GM10847 (cell line): ENCODE measurements around the gene HOXB7.
A peak's percentile ranks its signal among the peaks of the same experiment; 100 is the strongest.

ENCODE experiments used
- POLR2A ChIP-seq: IDR thresholded peaks from 2 replicates; pipeline ENCODE4 v1.6.1; 2011; ENCODE audit not compliant: insufficient read length; ENCODE audit errors: extremely low read depth

HOXB7 gene

GRCh38 chr17:48578616-48579470, 32.0 kb downstream of the HOXB7 start:
- peak; percentile 36 for TF ChIP-seq POLR2A

DNA sequence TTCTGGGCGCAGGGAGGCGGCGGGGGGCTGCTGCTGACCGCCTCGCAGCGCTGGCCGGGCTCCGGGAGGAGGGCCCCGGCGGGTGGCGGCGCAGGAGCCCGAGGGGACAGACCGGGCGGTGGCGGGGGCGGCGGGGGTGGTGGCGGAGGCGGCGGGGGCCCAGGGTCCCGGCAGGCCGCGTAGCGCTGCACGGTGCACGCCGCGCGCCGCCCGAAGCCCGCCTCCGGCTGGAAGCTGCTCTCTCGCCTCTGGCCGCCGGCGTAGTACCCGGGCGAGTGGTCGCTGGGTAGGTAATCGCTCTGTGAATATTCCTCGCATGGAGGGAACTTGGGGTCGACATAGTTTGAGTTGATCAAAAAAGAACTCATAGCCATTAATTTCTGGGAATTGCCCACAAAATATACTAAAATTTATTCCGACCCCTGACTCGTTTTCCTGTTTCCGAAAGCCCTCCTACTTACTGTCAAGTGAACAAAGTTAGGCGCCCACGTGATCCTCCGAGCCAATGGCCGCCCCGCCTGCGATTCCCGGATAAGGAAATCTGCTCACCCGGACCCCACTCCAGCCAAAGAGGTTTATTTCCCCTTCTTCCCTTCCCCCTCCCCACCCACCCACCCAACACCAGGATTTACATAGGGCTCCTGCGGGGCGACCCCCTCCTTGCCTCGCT, 32.7 kb downstream of the HOXB7 start, which contains the start of gene HOXB4:
Gene HOXB4 (minus strand): TSS at position 405 of the 670 bp plus-strand sequence. CDS start 31 bp downstream, at position 374.
- no peak for TF ChIP-seq POLR2A

GRCh38 chr17:48577330-48577945, 33.4 kb downstream of the HOXB7 start:
- TF ChIP-seq POLR2A: no peak

DNA sequence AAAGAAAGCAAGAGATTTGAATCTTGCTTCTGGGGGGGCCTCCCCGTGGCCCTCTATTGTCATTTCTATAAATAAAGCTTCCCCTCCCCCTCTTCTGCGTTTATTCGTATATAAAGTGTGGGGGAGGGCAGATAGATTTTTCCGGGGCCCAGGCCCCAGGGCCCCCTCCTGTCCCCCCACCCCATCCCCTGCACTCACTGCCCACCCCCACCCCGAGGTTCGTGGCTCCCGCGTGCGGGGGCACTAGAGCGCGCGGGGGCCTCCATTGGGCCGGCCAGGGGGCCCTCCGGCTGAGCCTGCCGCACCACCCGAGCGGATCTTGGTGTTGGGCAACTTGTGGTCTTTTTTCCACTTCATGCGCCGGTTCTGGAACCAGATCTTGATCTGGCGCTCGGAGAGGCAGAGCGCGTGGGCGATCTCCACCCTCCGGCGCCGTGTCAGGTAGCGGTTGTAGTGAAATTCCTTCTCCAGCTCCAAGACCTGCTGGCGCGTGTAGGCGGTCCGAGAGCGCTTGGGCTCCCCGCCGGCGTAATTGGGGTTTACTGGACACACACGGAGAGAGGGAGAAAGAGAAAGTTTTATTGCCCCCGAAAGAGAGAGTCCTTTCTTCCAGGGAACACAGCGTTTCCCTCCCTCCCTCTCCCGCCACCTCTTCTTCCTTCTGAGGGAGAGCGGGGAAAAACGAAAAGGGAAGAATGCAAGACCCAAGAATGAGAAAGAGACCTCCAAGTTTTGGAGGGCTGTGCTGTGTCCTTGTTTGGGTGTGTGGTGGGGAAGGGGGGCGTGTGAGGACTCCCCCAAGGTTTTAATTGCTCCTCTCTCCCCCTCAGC, 34.1 kb downstream of the HOXB7 start:
- TF ChIP-seq POLR2A: no peak

DNA sequence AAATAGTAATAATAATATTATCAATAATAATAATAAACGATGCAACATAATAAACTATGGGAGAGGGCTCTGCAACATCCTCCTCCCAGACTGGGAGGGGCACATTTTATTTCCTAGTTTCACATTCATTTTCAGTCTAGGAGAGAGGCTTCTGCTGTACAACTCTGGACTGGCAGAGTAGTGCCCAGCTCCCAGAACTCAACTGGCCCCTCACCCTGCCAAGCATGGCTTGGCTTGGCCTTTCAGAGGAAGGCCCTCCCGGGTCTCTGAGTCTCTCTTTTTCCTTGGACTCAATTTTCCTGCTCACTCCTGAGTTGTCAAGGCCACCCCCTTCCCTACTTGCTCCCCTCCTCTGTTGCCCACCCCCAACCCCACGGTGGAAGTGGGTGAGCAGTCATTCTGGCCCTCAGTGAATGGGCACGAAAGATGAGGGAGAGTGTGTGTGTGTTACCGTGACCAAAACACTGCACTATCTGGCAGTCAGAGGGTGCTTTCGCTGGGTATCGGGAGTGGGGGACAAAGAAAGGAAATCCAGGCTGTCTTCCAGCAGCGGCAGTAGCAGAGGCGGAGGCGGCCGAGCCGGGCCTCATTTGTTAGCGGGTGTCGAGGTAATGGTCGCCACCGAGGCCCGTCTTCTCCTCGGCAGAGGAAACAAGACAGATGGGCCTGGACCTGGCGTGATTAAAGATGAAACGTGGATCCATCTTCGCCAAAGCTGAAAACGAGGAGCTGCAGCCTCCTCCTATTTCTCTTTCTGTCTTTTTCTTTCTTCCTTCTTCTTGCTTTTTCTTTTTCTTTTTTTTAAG, 34.9 kb downstream of the HOXB7 start:
- TF ChIP-seq POLR2A: no peak

DNA sequence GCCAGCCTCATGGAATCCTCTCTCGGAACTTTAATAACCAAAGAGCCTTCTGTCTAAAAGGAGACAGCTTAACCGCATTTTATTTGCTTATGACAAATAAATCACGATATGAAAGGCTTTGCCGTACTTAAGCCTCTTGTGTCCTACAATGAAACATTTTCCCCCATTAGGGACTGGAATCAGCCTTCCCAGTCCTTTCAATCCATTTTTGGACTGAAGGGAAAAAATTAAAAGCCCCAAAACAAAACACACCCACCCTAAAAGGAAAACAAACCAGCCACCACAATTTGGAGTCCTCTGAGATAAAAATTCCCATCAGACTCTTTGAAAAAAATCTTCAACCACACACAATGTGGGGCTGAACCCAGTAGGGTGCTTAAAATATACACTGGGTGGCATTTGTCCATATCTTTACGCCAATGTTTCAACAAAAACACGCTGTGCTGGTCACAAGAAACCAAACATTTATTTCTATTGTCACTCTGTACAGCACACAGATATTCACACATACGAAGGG, 35.7 kb downstream of the HOXB7 start:
- TF ChIP-seq POLR2A: no peak

DNA sequence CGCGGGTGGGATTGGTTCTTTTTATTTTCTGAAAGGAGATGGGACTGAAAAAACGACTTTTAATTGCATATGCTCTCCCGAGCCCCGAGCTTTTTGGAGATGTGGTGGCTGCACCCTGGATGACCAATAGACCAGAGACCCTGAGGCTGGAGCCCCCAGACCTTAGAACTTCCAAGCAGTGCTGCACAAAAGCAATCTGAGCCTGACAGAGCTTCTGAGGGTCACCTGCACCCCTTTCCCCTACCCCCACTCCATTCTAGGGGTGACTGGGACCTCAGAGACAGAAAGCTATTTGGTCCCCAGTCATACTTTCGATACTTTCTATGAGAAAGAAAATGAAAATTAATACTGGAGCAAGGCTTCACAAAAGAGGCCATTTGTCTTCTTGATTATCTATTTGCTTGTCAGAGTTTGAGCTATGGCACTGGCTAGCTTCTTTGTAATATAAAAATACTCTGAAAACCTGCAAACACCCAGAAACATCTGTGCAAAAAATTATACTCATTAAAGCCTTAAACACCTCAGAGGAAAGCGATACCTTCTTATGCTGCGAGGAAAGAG, 36.2 kb downstream of the HOXB7 start:
- no peak for TF ChIP-seq POLR2A

- TF ChIP-seq POLR2A: no peak
Measured at GRCh38 chr17:48571826-48572417, 38.9 kb downstream of the HOXB7 start.

DNA sequence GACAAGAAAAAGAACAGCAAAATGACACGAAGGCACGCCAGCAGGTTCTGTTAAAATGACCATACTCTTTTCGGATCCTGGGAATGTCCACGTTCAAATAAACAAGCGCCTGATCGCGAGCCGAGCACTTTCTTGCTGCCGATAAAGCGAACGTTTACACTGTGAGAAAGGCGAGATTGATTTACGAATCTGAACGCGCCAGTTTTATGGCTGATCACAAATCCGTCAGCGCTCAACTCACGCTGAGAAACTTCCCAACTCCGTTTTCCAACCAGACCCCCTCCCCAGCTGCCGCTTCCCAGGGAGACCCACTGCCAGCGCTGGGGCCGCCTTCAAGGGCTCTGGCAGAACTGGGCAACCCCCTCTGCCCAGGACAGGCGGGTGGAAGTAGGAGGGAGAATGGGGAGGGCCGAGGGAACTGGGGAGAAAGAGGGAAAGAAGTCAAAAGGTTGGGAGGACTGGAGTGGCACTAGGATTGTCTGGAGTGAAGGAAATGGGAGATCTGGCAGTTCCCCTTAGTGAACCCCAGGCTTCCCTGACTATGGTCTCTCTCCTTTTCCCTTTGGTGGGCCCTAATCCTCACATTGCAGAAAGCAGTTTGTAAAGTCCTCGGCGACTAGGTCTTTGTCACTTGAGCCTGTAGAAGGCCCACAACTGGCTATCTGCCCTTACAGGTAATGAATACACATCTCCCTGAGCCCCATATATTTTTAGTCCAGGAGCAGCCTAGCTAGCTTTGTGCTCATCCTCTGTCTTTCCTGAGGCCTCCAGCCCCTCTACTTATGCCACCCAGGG, 39.6 kb downstream of the HOXB7 start:
- no peak for TF ChIP-seq POLR2A

DNA sequence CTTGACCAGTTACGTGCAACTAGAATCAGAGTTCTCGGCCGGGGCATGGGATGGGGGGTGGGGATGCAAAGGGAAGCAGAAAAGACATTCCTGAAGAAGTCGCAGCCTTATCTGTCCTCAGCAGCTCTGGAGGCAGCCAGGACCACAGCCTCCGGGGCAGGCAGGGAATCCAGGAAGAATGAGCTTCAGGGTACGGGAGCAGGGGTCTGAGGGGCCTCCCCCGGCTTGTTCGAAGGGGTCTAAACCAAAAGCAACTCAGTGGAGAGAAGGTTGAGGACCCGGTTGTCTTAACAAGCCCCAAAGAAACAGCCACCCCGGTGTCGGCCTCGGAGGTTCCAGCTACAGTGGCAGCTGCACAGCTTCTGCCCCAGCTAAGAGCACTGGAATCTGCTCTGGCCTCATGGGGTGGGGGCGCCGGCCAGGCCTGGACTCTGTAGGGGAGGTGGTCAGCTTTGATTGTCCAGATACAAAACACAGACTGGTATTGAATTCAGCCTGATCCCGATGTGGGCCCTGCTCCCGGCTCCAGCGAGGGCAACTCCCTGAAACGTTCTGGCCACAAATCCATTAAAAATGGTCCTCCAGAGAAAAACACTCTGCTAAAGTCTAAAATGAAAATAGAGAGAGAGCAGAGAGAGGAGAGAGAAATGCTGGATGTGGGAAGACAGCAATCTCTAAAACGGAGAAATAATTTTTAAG, 40.3 kb downstream of the HOXB7 start:
- no peak for TF ChIP-seq POLR2A

GRCh38 chr17:48569674-48570324, 41.0 kb downstream of the HOXB7 start:
- TF ChIP-seq POLR2A: no peak

DNA sequence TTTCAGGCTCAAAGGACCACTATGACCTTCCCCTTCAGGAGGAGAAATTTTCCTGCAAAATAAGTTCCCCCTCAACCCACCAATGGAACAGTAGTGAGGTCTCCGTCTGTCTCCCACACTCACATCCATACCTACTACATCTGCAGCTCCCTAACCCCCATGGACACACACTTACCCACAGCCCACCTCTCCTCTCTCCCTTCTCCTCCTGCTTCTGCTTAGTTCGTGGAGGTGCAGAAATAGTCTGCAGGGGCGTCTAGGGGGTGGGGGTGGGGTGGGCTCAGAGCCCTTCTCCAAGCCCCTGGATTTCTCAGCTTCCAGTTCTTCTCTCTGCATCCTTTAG, 41.6 kb downstream of the HOXB7 start:
- TF ChIP-seq POLR2A: no peak
